SK-N-SH (cell line): ENCODE measurements around the gene EPB41L4A. TPM values are rescaled to one million over a fixed set of nuclear protein-coding genes. Genes with fewer than 3 reads are reported as not detected.

ENCODE experiments used
- CTCF ChIA-PET: fragments of 300-600, 350-600 bp; formaldehyde crosslinking; extraction: SDS; loops from one replicate; lab custom pipeline; 2021; lab: Yijun Ruan, JAX
- POLR2A ChIA-PET: fragments of 350-600 bp; sonication (Branson Sonifier 250); formaldehyde crosslinking; extraction: SDS; loops from one replicate; lab custom pipeline; 2020; ENCODE audit warnings: antibody characterized with exemption, inconsistent platforms; lab: Yijun Ruan, JAX
- DNase-seq: peaks from one replicate; pipeline ENCODE4 v3.0.0; 2012
- H2AFZ ChIP-seq: fragments of 200-600 bp; sonication (generic); 2 replicates; pipeline ENCODE4 v1.8.1; 2016; ENCODE audit warnings: antibody characterized with exemption, mild to moderate bottlenecking, low read depth
- H3F3A ChIP-seq: fragments of 200-600 bp; sonication (generic); replicated peaks from 2 replicates; pipeline ENCODE3; 2016; ENCODE audit warnings: antibody characterized with exemption, mild to moderate bottlenecking; ENCODE audit not compliant: insufficient read depth
- H3K27ac ChIP-seq, 2 experiments: fragments of 200-500 bp in 1 of 2; fragments of 200-600 bp in 1 of 2; sonication (Bioruptor generic) in 1 of 2; sonication (generic), shearing (Covaris generic) in 1 of 2; 2 replicates each; pipeline versions ENCODE4 v1.5.1 to v1.6.1; 2014 to 2016; ENCODE audit warnings: low read depth in 2 of 2, inconsistent platforms in 1 of 2, low read length in 1 of 2, mild to moderate bottlenecking in 1 of 2, mixed read lengths in 1 of 2
- H3K27me3 ChIP-seq: fragments of 200-600 bp; sonication (generic), shearing (Covaris generic); 2 replicates; pipeline ENCODE4 v1.6.1; 2016; ENCODE audit warnings: mixed run types; ENCODE audit not compliant: insufficient read depth
- H3K36me3 ChIP-seq, 2 experiments: fragments of 200-500 bp in 1 of 2; fragments of 200-600 bp in 1 of 2; sonication (Bioruptor generic) in 1 of 2; sonication (generic) in 1 of 2; replicated peaks in 1 of 2; 2 replicates each; pipeline versions ENCODE3 to v1.5.1; 2014 to 2016; ENCODE audit warnings: low read length in 1 of 2, mild to moderate bottlenecking in 1 of 2; ENCODE audit not compliant: insufficient read depth in 2 of 2, control insufficient read depth in 1 of 2
- H3K4me1 ChIP-seq, 2 experiments: fragments of 200-500 bp in 1 of 2; fragments of 200-600 bp in 1 of 2; sonication (Bioruptor generic) in 1 of 2; sonication (generic), shearing (Covaris generic) in 1 of 2; 2 replicates each; pipeline versions ENCODE4 v1.5.1 to v1.6.1; 2014 to 2016; ENCODE audit warnings: low read depth in 1 of 2, low read length in 1 of 2, mixed run types in 1 of 2; ENCODE audit not compliant: insufficient read depth in 2 of 2, control insufficient read depth in 1 of 2
- H3K4me2 ChIP-seq: fragments of 200-600 bp; sonication (generic), shearing (Covaris generic); 2 replicates; pipeline ENCODE4 v1.6.1; 2017; ENCODE audit warnings: mixed run types
- H3K4me3 ChIP-seq, 2 experiments: fragments of 200-500 bp in 1 of 2; fragments of 200-600 bp in 1 of 2; sonication (Bioruptor generic) in 1 of 2; sonication (generic), shearing (Covaris generic) in 1 of 2; 2 replicates each; pipeline versions ENCODE4 v1.5.1 to v1.8.1; 2014 to 2016; ENCODE audit warnings: low read depth in 2 of 2, inconsistent platforms in 1 of 2, low read length in 1 of 2, mild to moderate bottlenecking in 1 of 2, mixed read lengths in 1 of 2, moderate library complexity in 1 of 2
- H3K79me2 ChIP-seq: fragments of 200-600 bp; sonication (generic); 2 replicates; pipeline ENCODE4 v1.8.1; 2017; ENCODE audit warnings: mild to moderate bottlenecking; ENCODE audit not compliant: insufficient read depth
- H3K9ac ChIP-seq: fragments of 200-600 bp; sonication (generic); 2 replicates; pipeline ENCODE4 v1.6.1; 2017; ENCODE audit warnings: mixed run types
- H3K9me2 ChIP-seq: fragments of 200-600 bp; sonication (generic); 2 replicates; pipeline ENCODE4 v1.6.1; 2017; ENCODE audit warnings: mixed run types
- H3K9me3 ChIP-seq: fragments of 200-600 bp; sonication (generic); 2 replicates; pipeline ENCODE4 v1.6.1; 2017; ENCODE audit warnings: mixed run types, mild to moderate bottlenecking, moderate library complexity
- H4K20me1 ChIP-seq: fragments of 200-600 bp; sonication (generic); 2 replicates; pipeline ENCODE4 v1.6.1; 2017; ENCODE audit warnings: mild to moderate bottlenecking, mixed run types; ENCODE audit not compliant: insufficient read depth
- CHD2 ChIP-seq: fragments of 150-350 bp; IDR thresholded peaks from 2 replicates; pipeline ENCODE4 v1.6.1; 2018; ENCODE audit warnings: low read length; ENCODE audit not compliant: partially characterized antibody
- ELF1 ChIP-seq: IDR thresholded peaks from 2 replicates; pipeline ENCODE4 v1.4.0; 2012
- EZH2phosphoT487 ChIP-seq: fragments of 200-600 bp; sonication (generic); IDR thresholded peaks from 2 replicates; pipeline ENCODE4 v1.6.1; 2017; ENCODE audit warnings: low read depth, mixed run types, mild to moderate bottlenecking, antibody characterized with exemption, moderate library complexity, borderline replicate concordance
- FOSL2 ChIP-seq: IDR thresholded peaks from 2 replicates; pipeline ENCODE4 v1.4.0; 2012; ENCODE audit warnings: low read depth, mild to moderate bottlenecking, moderate library complexity, borderline replicate concordance
- FOXJ3 ChIP-seq: sonication (generic); formaldehyde crosslinking; IDR thresholded peaks from 2 replicates; pipeline ENCODE4 v1.5.1; 2020; ENCODE audit warnings: mild to moderate bottlenecking, missing genetic modification reagents
- FOXM1 ChIP-seq: IDR thresholded peaks from 2 replicates; pipeline ENCODE4 v1.4.0; 2012; ENCODE audit warnings: low read depth, mild to moderate bottlenecking
- JUND ChIP-seq: IDR thresholded peaks from 2 replicates; pipeline ENCODE4 v1.4.0; 2012
- MEF2A ChIP-seq: IDR thresholded peaks from 2 replicates; pipeline ENCODE4 v1.4.0; 2012; ENCODE audit warnings: low read depth, borderline replicate concordance
- POLR2AphosphoS5 ChIP-seq: IDR thresholded peaks from 2 replicates; pipeline ENCODE4 v1.6.1; 2012; ENCODE audit warnings: low read depth, low read length
- RAD21 ChIP-seq: IDR thresholded peaks from 2 replicates; pipeline ENCODE4 v1.6.1; 2012; ENCODE audit warnings: mild to moderate bottlenecking, low read length
- RCOR1 ChIP-seq: fragments of 150-350 bp; IDR thresholded peaks from 2 replicates; pipeline ENCODE4 v1.6.1; 2017; ENCODE audit warnings: antibody characterized with exemption, low read length
- RFX5 ChIP-seq: IDR thresholded peaks from 2 replicates; pipeline ENCODE4 v1.6.1; 2012; ENCODE audit warnings: mild to moderate bottlenecking, improper control_type of control experiment, low read length
- SMC3 ChIP-seq: IDR thresholded peaks from 2 replicates; pipeline ENCODE4 v1.6.1; 2012; ENCODE audit warnings: low read depth, low read length, improper control_type of control experiment
- TCF12 ChIP-seq: IDR thresholded peaks from 2 replicates; pipeline ENCODE4 v1.4.0; 2012
- TEAD4 ChIP-seq: IDR thresholded peaks from 2 replicates; pipeline ENCODE4 v1.4.0; 2012; ENCODE audit warnings: mild to moderate bottlenecking, borderline replicate concordance; ENCODE audit not compliant: insufficient read depth
- YY1 ChIP-seq: IDR thresholded peaks from 2 replicates; pipeline ENCODE4 v1.4.0; 2012; ENCODE audit warnings: low read depth, mild to moderate bottlenecking
- WGBS: methylation state at CpG from one replicate; pipeline ENCODE4 v1.1.6; 2017; ENCODE audit warnings: low lambda C conversion rate; 5-methylcytosine and 5-hydroxymethylcytosine counted together
- polyA plus RNA-seq, 3 experiments: library from polyadenylated mRNA; depleted of rRNA; stranded (reverse); fragments of >200 nt; gene quantifications; 2 replicates each; pipeline ENCODE4 v1.2.3, GENCODE V29; 2012
- TF ChIP-seq, protein P1 (sequence below): IDR thresholded peaks from 2 replicates; pipeline ENCODE4 v1.4.0; 2012; ENCODE audit warnings: low read depth, borderline replicate concordance

EPB41L4A gene
- polyA plus RNA-seq, 1 of the 3 experiments (the other 2 are of a cell fraction) = 0.07 TPM

DNA sequence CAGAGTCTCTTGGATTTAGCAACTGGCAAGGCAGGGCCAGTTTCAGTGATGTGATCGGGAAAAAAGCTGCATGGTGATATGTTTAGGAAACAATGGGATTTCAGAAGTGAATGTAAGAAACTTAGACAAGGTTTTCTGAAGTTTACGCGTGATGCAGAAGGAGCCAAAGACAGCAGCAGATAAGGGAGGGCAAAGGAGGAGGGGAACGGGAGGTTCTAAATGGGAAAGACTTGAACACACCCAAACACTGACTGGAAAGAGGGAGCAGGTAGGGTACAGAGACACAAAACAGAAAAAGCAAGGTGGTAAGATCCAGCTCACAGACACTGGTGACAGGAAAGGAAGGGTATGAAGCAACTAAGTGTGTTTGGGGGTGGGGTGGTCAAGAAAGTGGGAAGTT lies 115.4 kb downstream of the EPB41L4A start:
- ChIA-PET POLR2A (no interaction called here), CTCF (no interaction called here)
- Histone ChIP-seq H3K9ac (no peak overlapping the region), H4K20me1 (no peaks in the 10 kb centered on the region), H3K79me2 (no peaks in the 10 kb centered on the region), H3K36me3 (no peaks in the 10 kb centered on the region), H3K9me3 (no peaks in the 10 kb centered on the region), H2AFZ (no peak overlapping the region), H3K27me3 (no peaks in the 10 kb centered on the region), H3K4me1 (no peaks in the 10 kb centered on the region; a peak in 1 of 4 replicates), H3K27ac (no peak overlapping the region), H3K9me2 (no peaks in the 10 kb centered on the region), H3K4me2 (no peak overlapping the region), H3F3A (no peaks in the 10 kb centered on the region), H3K4me3 (no peak overlapping the region)
- no peak for TF ChIP-seq YY1
- TF ChIP-seq ELF1 = no peak
- 76% methylated on average over 4 of the region's 4 CpGs for WGBS
- DNase-seq = no peak

DNA sequence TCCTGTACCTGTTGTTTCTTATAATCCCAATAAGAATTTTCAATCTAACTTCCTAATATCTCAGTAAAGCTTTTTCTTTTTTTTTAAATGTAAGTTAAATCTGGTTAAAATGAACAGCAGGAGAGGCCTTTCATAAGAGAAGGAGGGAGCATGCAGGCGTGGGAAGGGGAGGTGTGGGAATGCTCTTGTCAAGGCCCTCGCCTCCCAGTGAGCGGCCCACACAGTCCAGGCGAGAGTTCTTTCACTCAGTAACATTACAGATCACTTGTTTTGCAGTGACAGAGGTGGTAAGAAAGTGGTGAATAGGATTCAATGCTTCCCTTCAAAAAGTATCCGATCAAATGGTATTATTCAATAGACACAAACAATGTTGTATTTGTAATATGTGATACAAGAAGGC lies 125.0 kb downstream of the EPB41L4A start:
- Histone ChIP-seq H2AFZ (no peak overlapping the region), H3K36me3 (no peaks in the 10 kb centered on the region), H3K27me3 (no peaks in the 10 kb centered on the region), H3K27ac (no peak overlapping the region), H3K9me3 (no peaks in the 10 kb centered on the region), H3K79me2 (no peaks in the 10 kb centered on the region), H3K4me2 (no peak overlapping the region), H3K9me2 (no peaks in the 10 kb centered on the region), H3K9ac (no peak overlapping the region), H3F3A (no peaks in the 10 kb centered on the region), H4K20me1 (no peaks in the 10 kb centered on the region), H3K4me1 (no peaks in the 10 kb centered on the region), H3K4me3 (no peak overlapping the region)
- no peak for DNase-seq
- ChIA-PET CTCF (interaction anchor here (1.6 to 2.2 kb wide), 2 partner anchors 19 to 126 kb away, joined by 5 to 14 read pairs; no protein-coding TSS in a partner anchor), POLR2A (no interaction called here)
- WGBS = 40% methylated on average over 5 of the region's 5 CpGs
- no peak for TF ChIP-seq TEAD4
- no peak for TF ChIP-seq FOXJ3 (CRISPR knock-in tag)
- no peak for TF ChIP-seq RCOR1
- TF ChIP-seq JUND = no peak
- no peak for TF ChIP-seq POLR2AphosphoS5
- no peak for TF ChIP-seq SMC3
- TF ChIP-seq, protein P1, sequence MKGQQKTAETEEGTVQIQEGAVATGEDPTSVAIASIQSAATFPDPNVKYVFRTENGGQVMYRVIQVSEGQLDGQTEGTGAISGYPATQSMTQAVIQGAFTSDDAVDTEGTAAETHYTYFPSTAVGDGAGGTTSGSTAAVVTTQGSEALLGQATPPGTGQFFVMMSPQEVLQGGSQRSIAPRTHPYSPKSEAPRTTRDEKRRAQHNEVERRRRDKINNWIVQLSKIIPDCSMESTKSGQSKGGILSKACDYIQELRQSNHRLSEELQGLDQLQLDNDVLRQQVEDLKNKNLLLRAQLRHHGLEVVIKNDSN = no peak
- no peak for TF ChIP-seq FOXM1
- no peak for TF ChIP-seq RFX5
- no peak for TF ChIP-seq MEF2A
- no peak for TF ChIP-seq EZH2phosphoT487
- TF ChIP-seq TCF12 = no peak
- TF ChIP-seq CHD2 = no peak
- TF ChIP-seq RAD21 = no peak
- TF ChIP-seq FOSL2 = no peak
